Measurements from ENCODE around the gene N4BP3.

Gene N4BP3

GRCh38 chr5:178106086-178106485 lies 7.2 kb upstream of the N4BP3 start:
- Histone ChIP-seq H3K4me2 (ENCODE audit: low read depth, low read length) (no peak overlapping the region), H4K20me1 (ENCODE audit: insufficient read depth, low read length) (no peaks in the 10 kb centered on the region), H3K9ac (ENCODE audit: low read length) (no peak overlapping the region), H3F3A (ENCODE audit: insufficient read depth, low read length) (no peaks in the 10 kb centered on the region), H2AFZ (ENCODE audit: low read length) (no peak overlapping the region), H3K27me3 (replicated peaks; ENCODE audit: insufficient read depth, low read length) (peaks cover 4% of the 10 kb centered on the region), H3K4me1 (ENCODE audit: low read length) (peaks cover 4% of the 10 kb centered on the region; the same call in 1 of the 2 replicates), H3K4me3 (ENCODE audit: low read length) (no peak overlapping the region), H3K9me2 (replicated peaks; ENCODE audit: insufficient read depth, low read length) (no peaks in the 10 kb centered on the region), H3K9me3 (replicated peaks; ENCODE audit: insufficient read depth, low read length) (no peaks in the 10 kb centered on the region), H3K27ac (ENCODE audit: low read length) (no peak overlapping the region), H3K36me3 (replicated peaks; ENCODE audit: insufficient read depth, low read length) (no peaks in the 10 kb centered on the region), H3K79me2 (ENCODE audit: low read length) (no peaks in the 10 kb centered on the region)
- TF ChIP-seq, protein P1, sequence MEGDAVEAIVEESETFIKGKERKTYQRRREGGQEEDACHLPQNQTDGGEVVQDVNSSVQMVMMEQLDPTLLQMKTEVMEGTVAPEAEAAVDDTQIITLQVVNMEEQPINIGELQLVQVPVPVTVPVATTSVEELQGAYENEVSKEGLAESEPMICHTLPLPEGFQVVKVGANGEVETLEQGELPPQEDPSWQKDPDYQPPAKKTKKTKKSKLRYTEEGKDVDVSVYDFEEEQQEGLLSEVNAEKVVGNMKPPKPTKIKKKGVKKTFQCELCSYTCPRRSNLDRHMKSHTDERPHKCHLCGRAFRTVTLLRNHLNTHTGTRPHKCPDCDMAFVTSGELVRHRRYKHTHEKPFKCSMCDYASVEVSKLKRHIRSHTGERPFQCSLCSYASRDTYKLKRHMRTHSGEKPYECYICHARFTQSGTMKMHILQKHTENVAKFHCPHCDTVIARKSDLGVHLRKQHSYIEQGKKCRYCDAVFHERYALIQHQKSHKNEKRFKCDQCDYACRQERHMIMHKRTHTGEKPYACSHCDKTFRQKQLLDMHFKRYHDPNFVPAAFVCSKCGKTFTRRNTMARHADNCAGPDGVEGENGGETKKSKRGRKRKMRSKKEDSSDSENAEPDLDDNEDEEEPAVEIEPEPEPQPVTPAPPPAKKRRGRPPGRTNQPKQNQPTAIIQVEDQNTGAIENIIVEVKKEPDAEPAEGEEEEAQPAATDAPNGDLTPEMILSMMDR (IDR thresholded peaks at IDR 0.05; ENCODE audit: low read length): no peak
- TF ChIP-seq EZH2 (optimal IDR thresholded peaks at IDR 0.05; ENCODE audit: low read depth, low read length): no peak
- no peak for TF ChIP-seq EZH2phosphoT487 (IDR thresholded peaks at IDR 0.05; ENCODE audit: low read length)
- DNase-seq: no peak

GRCh38 chr5:178106556-178107239 lies 6.6 kb upstream of the N4BP3 start:
- H4K20me1 ChIP-seq (ENCODE audit: insufficient read depth, low read length): no peaks in the 10 kb centered on the region
- H3K27me3 ChIP-seq (replicated peaks; ENCODE audit: insufficient read depth, low read length): peaks cover 7% of the 10 kb centered on the region
- H2AFZ ChIP-seq (ENCODE audit: low read length): no peak overlapping the region
- H3K4me1 ChIP-seq (ENCODE audit: low read length): peaks cover 4% of the 10 kb centered on the region; the same call in 1 of the 2 replicates
- no peaks in the 10 kb centered on the region for H3K9me2 ChIP-seq (replicated peaks; ENCODE audit: insufficient read depth, low read length)
- no peaks in the 10 kb centered on the region for H3K36me3 ChIP-seq (replicated peaks; ENCODE audit: insufficient read depth, low read length)
- H3K9me3 ChIP-seq (replicated peaks; ENCODE audit: insufficient read depth, low read length): no peaks in the 10 kb centered on the region
- H3K9ac ChIP-seq (ENCODE audit: low read length): no peak overlapping the region
- H3K79me2 ChIP-seq (ENCODE audit: low read length): no peaks in the 10 kb centered on the region
- no peak overlapping the region for H3K27ac ChIP-seq (ENCODE audit: low read length)
- H3F3A ChIP-seq (ENCODE audit: insufficient read depth, low read length): no peaks in the 10 kb centered on the region
- no peak for DNase-seq
- TF ChIP-seq EZH2phosphoT487 (IDR thresholded peaks at IDR 0.05; ENCODE audit: low read length) (no peak), EZH2 (optimal IDR thresholded peaks at IDR 0.05; ENCODE audit: low read depth, low read length) (no peak)
- TF ChIP-seq, protein P1 (IDR thresholded peaks at IDR 0.05; ENCODE audit: low read length): no peak
- no peak overlapping the region for H3K4me2 ChIP-seq (ENCODE audit: low read depth, low read length)
- no peak overlapping the region for H3K4me3 ChIP-seq (ENCODE audit: low read length)

DNA sequence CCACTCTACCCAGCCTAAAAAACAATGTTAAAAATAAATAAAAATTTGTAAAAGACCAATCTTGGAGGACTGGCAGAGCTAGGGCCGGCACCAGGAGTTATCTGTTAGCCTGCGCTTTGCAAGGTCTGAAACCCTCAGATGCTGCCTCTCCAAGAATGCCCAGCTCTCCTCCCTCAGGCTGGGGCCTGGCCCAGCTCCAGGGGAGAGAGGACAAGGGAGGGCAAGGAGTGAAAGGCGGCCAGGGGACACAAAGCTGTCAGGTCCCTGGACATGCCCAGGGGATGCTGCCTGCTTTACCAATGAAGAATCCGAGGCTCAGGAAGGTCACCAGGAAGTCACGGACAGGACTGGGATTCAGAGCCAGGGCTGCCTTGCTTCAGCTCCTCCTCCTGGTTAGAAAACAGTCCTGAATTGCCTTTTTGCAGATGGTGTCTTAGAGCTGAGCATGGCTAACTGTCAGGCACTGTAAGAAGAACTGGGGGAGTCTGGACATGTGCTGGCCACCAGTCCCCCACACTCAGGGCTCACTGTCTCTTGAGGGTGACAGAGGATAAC lies 5.5 kb upstream of the N4BP3 start:
- Histone ChIP-seq H3F3A (ENCODE audit: insufficient read depth, low read length) (no peaks in the 10 kb centered on the region), H2AFZ (ENCODE audit: low read length) (no peak overlapping the region), H3K27ac (ENCODE audit: low read length) (no peak overlapping the region), H4K20me1 (ENCODE audit: insufficient read depth, low read length) (no peaks in the 10 kb centered on the region), H3K9me3 (replicated peaks; ENCODE audit: insufficient read depth, low read length) (no peaks in the 10 kb centered on the region), H3K9ac (ENCODE audit: low read length) (no peak overlapping the region), H3K27me3 (replicated peaks; ENCODE audit: insufficient read depth, low read length) (peaks cover 18% of the 10 kb centered on the region), H3K4me1 (ENCODE audit: low read length) (peaks cover 4% of the 10 kb centered on the region; the same call in 1 of the 2 replicates), H3K79me2 (ENCODE audit: low read length) (no peaks in the 10 kb centered on the region), H3K9me2 (replicated peaks; ENCODE audit: insufficient read depth, low read length) (no peaks in the 10 kb centered on the region), H3K4me3 (ENCODE audit: low read length) (no peak overlapping the region), H3K4me2 (ENCODE audit: low read depth, low read length) (no peak overlapping the region), H3K36me3 (replicated peaks; ENCODE audit: insufficient read depth, low read length) (no peaks in the 10 kb centered on the region)
- DNase-seq: no peak
- TF ChIP-seq, protein P1 (IDR thresholded peaks at IDR 0.05; ENCODE audit: low read length): no peak
- no peak for TF ChIP-seq EZH2 (optimal IDR thresholded peaks at IDR 0.05; ENCODE audit: low read depth, low read length)
- TF ChIP-seq EZH2phosphoT487 (IDR thresholded peaks at IDR 0.05; ENCODE audit: low read length): no peak
